Stimulated activated CD8-positive, alpha-beta memory T cell treated with anti-CD3 and anti-CD28 coated beads, Interleukin-7, amount 100 ng/mL, for 4 hours (primary cell): Measurements from ENCODE around the gene BET1L.

Experiments used
- DNase-seq, 2 donors: peaks; one replicate each; pipeline ENCODE4 v3.0.0-alpha.2; 2020; ENCODE audit warnings: low read depth in 2 of 2

The BET1L gene

DNA sequence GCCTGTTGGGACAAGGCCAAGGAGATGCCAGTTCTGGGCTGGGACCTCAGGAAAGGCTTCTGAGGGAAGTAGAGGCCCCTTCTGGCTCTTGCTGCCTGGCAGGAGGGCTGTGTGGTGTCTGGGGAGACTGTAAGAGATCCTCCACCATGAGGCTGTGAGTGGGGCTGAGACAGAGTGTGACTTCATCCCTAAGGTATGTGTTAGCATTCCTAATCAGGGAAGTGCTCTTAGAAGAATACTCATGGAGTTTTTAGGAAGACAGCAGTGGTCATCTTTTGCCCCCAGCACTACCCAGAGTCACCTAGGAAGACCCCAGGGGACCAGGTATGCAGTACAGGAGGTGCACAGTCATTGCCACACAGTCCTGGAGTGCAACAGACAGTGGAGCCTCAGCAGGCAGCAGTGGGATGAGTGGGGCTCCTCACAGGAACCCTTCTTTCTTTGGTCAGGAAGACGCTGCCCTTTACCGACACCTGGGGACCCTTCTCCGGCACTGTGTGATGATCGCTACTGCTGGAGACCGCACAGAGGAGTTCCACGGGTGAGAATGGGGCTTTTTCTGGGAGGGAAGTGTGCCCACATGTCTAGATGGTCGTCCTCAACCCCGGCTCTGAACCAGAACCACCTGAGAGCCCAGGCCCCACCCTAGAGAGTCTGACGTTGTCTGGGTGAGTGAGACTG, 3.1 kb upstream of the BET1L start:
- no peak for DNase-seq

- no peak for DNase-seq
Measured at GRCh38 chr11:209275-210121, 2.3 kb upstream of the BET1L start.

- DNase-seq: peak in 1 of 2 donors; percentile 53
Measured at GRCh38 chr11:208917-209260, 1.7 kb upstream of the BET1L start.

- DNase-seq: peak; percentile 59 to 78
Measured at GRCh38 chr11:208181-208916, 1.1 kb upstream of the BET1L start.

GRCh38 chr11:207863-208180, 623 bp upstream of the BET1L start:
- DNase-seq: no peak

GRCh38 chr11:206526-207207, 532 bp downstream of the BET1L start:
- DNase-seq: no peak

GRCh38 chr11:206002-206384, 1.2 kb downstream of the BET1L start:
- DNase-seq: no peak

DNA sequence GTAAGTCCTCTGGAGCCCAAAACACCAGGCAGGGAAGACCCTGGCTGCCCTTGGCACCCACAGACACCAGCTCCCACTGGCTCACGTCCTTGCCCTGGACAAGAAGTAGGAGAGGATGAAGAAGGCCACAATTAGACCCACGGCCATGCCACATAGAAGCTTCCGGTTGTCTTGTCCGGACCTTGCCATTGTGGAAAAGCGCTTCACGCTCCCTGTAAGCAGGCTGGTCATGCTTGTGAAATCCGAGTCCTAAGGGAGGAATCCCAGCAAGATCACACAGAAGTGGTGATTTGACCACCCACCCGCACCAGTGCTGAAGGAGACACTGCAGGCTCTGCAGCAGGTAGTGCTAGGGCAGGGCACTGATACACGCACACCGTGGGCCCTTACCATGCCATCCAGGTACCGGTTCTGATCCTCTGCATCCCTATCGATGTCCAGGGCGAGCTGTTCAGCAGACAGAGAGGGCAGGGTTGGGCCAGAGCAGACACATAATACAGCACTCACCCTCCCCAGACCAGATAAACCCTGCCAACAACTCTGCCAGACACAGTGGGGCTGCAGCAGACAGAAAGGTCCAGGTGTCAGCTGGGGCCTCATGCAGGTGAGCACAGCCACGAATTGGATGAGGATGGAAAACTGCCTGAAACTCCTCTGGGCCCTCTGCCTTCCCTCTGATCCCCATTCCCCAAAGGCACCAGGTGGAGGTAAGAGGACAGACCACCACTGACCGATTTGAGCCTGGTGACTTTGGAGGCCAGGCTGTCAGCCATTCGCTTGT, 1.8 kb downstream of the BET1L start:
- DNase-seq: no peak

DNA sequence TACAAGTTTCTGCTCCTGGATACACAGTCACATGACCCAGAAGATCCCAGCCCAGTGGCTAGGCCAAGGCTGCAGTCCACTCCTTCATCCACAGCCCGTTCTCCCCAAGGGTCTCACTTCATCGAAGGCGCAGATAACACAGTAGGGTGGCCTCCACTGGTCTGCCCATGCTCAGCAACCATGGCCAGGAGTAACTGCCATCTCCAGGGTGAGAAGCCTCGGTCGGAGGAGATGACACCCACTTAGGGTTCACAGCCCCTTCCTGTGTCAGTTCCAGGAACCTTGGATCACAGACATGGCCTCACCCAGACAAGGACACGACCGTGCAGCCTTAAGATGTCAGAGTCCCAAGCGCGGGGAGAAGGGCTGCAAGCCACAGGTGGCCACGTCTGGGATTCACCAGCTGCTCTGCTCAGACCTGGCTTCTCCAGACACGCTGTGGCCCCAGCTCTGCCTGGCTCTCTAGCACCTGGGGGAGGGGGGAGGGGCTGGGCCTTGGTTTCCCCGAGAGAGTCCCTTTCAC, 2.6 kb downstream of the BET1L start:
- DNase-seq: no peak

DNA sequence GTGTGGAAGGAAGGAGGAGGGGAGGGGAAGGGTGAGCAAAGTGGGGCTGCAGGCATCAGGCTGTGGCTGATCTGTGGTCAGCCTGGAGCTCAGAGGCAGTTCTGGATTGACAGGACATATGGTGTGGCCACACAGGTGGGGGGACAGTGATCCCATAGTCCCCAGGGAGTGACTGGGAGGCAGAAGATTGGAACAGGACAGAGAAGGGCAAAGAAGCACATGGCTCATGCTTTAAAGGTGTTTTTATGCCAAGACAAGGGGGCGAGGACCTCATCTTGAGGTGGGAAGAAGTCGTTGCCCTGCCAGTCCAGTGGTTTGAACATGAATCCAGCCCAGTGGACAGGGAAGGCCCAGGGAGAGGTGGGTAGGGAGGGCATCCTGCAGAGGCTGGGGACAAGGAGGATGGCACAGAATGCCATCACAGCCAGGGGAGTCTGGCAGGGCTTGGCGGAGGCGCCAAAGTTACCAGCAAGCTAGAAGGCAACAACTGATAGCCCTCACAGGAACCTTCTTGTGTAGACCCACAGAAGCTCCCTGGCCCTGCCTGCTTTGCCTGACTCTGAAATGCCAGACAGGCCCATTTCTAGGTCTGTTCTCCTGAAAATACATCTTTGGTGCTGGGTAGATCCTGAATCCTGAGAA, 3.1 kb downstream of the BET1L start:
- no peak for DNase-seq

DNA sequence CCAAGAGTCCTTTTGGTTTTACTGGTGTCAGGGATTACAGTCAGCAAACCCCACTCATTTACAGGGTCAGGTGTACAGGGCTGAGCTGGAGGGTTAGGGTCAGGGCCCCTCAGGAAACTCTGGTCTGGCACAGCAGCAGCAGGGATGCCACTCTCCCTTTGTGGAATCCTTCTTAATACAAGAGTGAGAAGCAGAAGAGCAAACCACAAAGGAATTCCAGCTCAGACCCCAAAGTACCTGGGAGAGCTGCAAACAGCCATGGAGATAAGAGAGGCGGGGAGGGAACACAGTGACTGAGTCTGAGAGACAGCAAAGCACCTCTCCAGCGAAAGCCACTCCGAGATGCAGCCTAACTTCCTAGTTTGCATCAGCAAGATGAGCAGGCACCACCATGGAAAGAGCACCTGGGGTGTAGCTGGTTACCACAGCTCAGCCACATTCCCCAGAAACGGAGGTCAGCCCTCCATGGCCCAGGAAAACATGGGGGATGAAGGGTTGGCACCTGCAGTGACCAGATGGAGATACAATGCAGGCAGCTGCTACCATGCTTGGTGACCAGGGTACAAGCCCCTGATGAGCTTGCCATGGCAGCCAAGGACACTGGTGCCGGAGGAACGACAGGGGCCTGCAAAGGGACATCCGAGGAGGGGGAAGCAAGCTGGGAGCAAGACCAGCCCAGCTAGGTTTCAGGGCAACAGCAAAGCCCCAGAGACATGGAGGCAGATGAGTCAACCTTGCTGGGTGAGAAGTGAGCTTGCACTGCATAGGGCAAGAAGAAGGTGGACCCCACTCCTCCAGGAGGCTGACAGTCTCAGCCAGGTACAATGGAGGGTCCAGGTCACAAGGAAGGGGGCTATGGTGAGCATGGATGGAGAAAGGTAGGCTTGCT, 3.9 kb downstream of the BET1L start:
- no peak for DNase-seq

- no peak for DNase-seq
Measured at GRCh38 chr11:202490-202889, 4.7 kb downstream of the BET1L start.

- no peak for DNase-seq
Measured at GRCh38 chr11:201966-202365, 5.2 kb downstream of the BET1L start.

GRCh38 chr11:200224-201003, 6.8 kb downstream of the BET1L start:
- no peak for DNase-seq

GRCh38 chr11:199782-200181, 7.4 kb downstream of the BET1L start:
- no peak for DNase-seq

DNA sequence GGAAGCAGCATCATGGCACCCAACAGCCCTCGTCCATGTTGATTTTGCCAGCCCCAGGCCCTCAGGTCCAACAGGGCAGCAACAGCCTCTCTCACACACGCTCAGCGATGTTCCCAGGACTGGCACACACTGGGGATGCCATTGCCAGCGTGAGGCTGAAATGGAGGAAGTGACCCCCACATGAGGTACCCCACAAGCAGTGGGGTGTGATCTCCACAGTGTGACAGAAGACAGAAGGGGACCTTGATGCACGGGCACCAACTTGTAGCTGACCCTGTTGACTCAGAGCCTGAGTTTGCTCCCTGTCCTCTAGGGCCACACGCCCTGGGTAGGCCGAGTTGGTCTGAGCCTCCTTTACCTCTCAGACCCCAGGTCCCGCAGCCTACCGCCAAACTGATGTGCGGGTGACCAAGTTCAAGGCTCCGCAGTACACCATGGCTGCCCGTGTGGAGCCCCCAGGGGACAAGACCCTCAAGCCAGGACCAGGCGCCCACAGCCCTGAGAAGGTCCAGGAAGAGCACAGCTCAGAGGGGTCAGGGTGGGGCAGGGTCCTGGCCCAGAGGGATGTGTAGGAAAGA, 8.1 kb downstream of the BET1L start:
- DNase-seq: no peak

DNA sequence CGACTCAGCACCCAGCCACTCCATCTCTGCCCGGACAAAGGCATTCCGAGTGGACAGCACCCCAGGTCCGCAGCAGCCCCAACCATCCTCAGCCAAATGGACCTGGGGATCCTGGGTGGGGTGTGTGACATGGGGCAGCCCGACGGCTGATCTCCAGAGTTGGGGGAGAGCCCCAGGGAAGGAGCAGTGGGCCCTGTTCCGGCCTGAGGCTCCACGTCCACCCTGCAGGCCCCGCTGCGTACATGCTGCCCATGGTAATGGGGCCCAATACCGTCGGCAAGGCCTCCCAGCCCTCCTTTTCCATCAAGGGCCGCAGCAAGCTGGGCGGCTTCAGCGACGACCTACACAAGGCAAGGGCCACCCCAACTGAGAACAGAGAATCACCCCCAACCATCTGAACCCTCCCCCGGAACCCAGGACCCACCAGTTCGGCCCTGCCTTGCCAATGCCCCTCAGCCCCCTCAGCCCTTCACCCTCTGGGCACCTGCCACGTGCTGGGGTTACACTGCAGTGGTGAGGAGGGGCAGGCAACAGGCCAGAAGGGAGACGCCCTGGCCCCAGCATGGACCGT, 8.9 kb downstream of the BET1L start:
- no peak for DNase-seq

DNA sequence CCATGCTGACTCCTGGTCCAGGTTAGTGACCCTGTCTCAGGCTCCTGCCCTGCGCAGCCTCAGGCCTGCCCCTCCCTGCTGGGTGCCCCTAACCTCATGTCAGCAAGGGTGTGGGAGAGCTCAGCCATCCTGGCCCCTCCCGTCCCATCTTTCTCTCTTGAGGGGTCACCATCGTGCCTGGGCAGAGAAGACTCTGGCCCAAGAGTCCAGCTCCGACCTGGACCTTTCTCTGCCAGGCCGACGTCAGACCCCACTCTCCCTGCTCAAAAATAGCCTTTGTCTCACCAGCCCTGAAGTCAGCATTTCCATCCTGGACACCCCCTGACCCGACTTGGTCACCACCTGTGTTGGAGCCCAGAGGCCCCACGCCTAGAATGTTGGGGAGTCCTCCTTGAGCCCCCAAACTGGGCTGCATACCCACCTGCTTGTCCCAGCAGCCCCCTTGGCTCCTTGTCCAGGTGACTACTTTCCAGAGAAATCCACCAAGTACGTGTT, 9.4 kb downstream of the BET1L start:
- DNase-seq: no peak
